GM10266 (cell line): ENCODE results near the gene IFNL4.
"Not testable (repeated sequence)": the region's sequence is repeated elsewhere in the genome, so short reads cannot be mapped to it uniquely, and the experiment has no call there.

Source experiments
- DNase-seq: peaks from one replicate; pipeline ENCODE4 v3.0.0; 2012; ENCODE audit errors: extremely low spot score
- CTCF ChIP-seq: IDR thresholded peaks from 2 replicates; pipeline ENCODE4 v1.5.1; 2012; ENCODE audit warnings: mild to moderate bottlenecking, low read depth; ENCODE audit not compliant: control insufficient read depth, insufficient read depth; ENCODE audit errors: missing control alignments

Gene IFNL4

GRCh38 chr19:39230096-39230764 is 18.4 kb downstream of the IFNL4 start:
- TF ChIP-seq CTCF = no peak
- DNase-seq = no peak

GRCh38 chr19:39224910-39225309 is 23.7 kb downstream of the IFNL4 start:
- TF ChIP-seq CTCF = peak; percentile 2
- DNase-seq = no peak

GRCh38 chr19:39223703-39224279 is 24.9 kb downstream of the IFNL4 start:
- no peak for TF ChIP-seq CTCF
- peak; percentile 36 for DNase-seq

- not testable (repeated sequence) for DNase-seq
Measured at GRCh38 chr19:39219108-39219507, 29.5 kb downstream of the IFNL4 start.

- no peak for DNase-seq
- TF ChIP-seq CTCF = no peak
Measured at GRCh38 chr19:39218230-39219007, 30.2 kb downstream of the IFNL4 start.

- no peak for DNase-seq
- TF ChIP-seq CTCF = no peak
Measured at GRCh38 chr19:39217094-39217493, 31.6 kb downstream of the IFNL4 start.

GRCh38 chr19:39215323-39215722 is 33.3 kb downstream of the IFNL4 start:
- DNase-seq = not testable (repeated sequence)

- DNase-seq = no peak
- TF ChIP-seq CTCF = peak; percentile 46
Measured at GRCh38 chr19:39212375-39212742, 36.3 kb downstream of the IFNL4 start.
